ENCODE results near the gene ZFP92.
"Not testable (repeated sequence)": the region's sequence is repeated elsewhere in the genome, so short reads cannot be mapped to it uniquely, and the experiment has no call there.

The ZFP92 gene, protein sequence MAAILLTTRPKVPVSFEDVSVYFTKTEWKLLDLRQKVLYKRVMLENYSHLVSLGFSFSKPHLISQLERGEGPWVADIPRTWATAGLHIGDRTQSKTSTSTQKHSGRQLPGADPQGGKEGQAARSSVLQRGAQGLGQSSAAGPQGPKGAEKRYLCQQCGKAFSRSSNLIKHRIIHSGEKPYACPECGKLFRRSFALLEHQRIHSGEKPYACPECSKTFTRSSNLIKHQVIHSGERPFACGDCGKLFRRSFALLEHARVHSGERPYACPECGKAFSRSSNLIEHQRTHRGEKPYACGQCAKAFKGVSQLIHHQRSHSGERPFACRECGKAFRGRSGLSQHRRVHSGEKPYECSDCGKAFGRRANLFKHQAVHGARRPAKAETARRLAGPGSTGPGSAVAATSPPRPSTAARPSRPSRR

DNA sequence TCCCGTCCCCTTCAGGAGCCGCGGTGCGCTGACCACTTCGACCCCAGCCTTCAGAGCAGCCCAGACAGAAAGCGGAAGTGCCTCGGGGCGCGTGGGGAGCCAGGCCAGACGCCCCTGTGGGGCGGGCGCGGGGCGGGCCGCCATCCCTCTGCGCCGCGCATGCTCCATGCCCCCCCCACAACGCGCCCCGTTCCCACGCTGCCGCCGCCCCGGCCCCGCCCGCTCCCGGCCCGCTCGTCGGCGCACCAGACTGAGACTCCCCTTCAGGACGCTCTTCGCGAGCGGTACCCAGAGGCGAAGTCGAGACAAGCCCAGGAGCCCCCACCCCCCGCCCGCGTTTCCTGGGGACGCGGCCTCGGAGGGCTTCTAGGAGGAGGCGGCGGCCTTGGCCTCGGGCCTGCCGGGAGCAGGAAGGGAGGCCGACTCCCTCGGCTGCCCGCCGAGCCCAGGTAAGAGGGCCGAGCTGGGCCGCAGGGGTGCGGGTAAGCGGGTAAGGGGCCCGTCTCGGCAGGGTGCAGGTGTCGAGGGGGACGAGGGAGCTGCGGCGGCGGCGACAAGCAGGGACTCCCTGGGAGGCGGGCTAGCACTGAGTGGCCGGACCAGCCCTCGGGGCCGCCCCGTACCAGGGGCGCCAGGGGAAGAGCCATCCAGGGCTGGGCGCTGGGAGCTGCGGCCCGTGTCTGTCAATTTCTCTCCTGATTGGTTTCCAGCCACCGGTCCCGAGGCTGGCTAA, at the start of gene ZFP92:
Gene ZFP92 (plus strand): TSS at position 218 of the 733 bp plus-strand sequence. CDS start 6,851 bp downstream, outside the sequence.
- no peak for DNase-seq

DNA sequence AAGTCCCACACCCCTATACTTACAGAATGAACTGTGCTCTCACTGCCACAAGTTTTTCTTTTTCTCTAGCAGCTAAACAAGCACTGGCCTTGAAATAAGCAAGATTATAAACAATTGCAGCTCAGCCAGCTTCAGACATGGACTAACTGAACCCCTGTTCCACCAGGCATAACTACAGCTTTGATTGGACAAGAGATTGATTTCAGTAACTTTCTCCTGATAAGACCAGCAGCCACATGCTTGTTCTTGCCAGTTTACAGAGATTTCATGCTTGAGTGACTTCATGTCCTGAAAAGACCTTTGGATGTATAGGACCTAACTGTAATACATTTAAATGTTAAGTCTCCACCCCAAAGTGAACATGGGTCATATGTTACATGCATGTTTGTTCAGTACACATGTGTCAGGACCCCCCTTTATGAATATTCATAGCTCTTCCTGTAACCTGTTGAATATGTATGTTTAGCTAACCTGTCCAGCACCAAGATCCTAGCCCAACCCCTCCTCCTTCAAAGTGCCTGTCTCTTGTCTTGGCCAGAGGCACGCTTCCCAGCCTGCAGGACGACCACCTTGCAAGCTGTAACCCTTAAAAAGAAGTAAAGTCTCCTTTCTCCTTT, 49.4 kb upstream of the ZFP92 start:
- DNase-seq = no peak

DNA sequence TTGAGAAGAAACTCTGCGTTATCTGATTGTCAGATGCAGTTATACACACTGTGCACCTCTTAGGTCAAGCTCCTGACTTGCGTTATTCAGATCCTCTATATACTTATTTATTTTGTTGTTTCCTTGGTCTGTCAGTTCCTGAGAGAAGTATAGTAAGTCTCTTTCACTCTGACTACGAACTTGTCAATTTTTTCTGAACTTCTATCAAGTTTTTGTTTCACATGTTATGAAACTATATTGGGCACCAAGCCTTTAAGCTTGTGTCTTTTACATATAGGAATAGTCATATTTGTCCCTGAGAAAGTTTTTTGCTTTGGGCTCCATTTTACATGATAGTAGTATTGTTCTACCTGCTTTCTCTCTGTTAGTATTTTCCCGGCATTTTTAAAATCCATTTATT, 45.6 kb upstream of the ZFP92 start:
- no peak for DNase-seq

DNA sequence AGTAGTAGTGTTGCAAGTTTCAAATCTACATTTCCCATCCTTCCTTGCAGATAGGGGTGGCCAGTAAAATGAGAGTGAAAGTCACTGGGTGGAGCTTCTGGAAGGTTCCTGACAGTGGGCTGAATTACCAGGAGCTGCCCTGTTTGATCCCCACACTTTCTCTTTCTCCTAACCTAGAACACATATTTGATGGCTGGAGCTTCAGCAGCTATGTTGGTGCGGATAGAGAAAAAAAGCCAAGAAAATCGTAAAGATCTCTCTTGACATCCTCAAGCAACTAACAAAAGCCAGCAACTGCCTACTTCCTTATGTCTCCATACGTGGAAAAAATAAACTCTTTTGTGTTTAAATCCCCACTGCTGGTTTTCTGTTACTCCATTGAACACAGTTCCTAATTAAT, 45.2 kb upstream of the ZFP92 start:
- no peak for DNase-seq

DNA sequence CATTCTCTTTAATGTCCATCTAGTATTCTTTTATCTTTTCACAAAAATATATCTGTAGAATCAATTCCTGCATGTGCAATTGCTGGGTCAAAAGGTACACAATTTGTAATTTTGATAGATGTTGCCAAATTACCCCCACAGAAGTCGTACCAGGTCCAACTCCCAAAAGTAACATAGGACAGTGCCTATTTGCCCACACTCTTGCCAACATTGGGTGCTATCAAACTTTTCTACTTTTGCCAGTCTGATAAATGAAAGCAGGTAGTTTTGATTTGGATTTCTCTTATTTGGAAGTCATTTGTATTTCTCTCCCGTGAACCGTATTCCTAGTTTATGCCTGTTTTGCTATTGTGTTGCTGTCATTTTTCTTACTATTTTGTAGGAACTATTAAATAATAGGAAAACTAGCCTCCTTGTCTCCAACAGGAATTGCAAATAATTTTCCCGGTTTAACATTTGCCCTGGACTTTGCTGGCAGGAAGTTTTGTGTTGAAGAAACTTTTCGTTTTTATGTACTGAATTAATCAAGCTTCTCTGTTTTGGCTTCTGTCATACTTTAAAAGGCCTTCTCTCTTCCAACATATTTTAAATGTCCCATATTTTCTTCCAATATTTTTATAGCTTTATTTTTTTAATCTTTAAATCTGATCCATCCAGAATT, 44.3 kb upstream of the ZFP92 start:
- DNase-seq = no peak

DNA sequence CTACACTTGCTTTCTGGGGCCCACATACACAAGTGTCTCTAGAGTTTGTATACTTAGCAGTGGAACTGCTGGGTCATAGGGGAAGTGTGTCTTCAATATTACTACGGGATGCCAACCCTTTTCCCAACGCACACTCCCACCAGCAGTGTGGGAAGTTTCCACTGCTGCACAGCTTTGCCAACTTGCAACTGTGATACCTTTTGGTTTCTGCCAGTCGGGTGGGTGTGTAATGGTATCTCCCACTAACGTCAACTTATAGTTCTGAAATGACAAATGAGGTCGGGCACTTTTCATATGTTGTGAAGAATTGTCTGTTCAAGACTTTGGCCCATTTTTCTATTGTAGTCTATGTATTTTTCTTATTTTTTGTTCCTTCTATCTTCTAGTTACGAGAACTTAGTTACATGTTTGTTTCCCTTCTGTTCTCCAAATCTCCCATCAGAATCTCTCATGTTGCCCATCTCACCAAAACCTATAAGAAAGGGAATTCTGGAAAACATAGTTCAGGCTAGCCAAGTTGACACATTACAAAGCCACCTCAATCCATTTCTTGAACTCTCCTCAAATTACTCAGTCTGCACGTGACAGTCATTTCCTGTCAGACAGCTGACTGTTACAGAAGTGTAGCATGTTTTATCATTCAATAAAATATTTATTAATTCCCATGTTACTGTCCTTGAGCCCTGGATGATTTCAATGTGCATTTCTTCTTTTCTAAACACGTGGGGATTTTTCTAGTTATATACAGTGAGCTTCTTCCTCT, 40.8 kb upstream of the ZFP92 start:
- DNase-seq = no peak

DNA sequence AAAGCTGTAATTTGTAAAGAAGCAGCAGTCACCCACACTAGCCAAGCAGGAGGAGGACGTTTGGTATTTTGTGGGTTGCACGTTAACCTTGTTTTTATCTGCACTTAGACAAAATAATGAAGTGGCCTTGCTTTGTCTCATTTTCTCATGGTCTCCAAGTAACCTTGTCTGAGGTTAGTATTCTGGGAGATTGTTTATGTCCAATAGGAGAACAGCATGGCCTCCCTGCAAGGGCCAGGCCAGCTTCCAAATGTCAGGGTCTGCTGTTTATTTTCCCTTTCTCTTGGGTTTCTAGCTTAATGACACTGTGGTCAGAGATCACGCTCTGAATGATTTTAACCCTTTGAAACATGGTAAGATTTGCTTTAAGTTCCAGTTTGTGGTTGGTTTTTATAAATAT, 40.0 kb upstream of the ZFP92 start:
- DNase-seq = no peak

DNA sequence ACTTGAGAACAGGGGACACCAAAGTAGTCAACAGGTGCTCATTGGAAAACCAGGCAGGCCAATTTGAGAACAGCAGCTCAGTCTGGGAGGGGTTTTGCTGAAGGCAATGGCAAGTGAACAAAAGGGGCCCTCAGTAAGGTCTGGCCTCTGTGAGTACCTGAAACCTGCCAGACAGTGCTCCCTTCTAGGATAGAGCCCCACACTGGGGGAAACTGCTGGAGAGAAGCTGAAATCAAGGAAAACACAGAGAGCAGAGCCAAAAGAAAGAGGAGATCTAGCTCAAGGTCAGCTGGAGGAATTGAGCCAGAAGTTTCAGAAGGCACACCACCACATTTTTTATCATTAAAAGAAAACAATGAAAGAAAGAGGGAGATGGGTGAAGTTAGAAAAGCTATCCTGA, 38.3 kb upstream of the ZFP92 start:
- DNase-seq = no peak

DNA sequence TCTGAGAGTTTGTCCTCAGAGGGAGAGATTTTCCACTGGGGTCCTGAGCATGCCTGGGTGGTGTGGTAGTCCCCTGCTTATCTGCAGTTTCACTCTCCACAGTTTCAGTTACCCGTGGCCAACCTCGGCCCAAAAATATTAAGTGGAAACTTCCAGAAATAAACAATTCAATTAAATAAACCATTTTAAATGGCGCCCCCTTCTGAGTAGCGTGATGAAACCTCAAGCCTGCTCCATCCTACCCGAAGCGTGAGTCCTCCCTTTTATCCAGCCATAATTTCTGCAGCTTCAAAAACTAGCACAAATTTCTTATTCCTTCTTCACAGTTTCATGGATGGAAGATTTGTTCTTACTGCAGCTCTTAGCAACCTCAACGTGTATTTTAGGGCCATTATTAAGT, 36.8 kb upstream of the ZFP92 start:
- no peak for DNase-seq

DNA sequence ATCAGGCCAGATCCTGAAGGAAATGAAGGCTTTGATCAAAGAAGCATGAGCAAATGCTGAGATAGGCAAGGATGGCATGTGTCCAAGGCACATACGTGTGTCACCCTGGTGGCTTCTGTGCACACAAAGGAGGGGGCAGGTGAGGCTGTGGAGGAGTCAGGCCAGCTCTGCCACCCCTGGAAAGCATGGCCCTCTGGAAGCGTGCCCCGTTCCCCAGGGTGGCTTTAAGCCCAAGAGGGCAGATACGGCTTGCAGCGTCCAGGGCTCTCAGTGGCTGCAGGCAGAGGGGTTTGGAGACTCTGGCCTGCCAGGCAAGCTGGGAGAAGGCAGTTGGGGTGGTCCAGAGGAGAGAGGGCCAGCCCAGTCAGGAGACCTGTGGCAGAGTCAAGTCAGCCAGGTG, 35.7 kb upstream of the ZFP92 start:
- peak; percentile 2 for DNase-seq

DNA sequence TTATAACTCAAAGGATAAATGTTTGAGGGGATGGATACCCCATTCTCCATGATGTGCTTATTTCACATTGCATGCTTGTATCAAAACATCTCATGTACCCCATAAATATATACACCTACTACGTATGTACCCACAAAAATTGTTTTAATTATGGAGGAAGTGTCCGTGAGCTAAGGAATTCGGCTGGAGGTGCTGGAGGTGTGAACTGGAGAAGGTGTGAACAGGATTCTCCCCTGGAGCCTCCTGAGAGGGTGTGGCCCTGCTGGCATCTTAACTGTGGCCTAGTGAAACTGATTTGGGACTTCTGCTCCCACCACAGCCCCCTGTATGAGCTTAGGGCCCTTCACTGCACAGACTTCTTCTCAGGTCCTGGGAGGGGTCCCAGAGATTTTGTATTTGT, 33.5 kb upstream of the ZFP92 start:
- no peak for DNase-seq

DNA sequence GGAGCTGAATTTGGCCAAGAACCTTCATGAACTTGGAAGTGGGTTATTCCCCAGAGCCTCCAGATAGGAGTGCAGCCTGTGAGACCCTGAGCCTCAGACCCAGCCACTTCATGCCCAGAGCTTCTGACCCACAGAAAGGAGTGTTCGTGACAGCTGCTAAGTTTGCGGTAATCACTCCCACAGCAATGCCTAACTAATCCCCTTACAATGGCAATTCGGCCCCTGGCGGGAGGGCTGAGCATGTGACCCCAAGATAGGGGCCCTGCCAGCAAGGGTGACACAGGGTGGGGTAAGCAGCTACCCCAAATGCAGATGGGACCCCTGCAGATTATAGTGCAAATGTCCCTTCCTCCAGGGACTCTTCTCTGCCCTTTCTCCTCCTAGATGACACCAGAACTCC, 32.7 kb upstream of the ZFP92 start:
- DNase-seq = no peak

DNA sequence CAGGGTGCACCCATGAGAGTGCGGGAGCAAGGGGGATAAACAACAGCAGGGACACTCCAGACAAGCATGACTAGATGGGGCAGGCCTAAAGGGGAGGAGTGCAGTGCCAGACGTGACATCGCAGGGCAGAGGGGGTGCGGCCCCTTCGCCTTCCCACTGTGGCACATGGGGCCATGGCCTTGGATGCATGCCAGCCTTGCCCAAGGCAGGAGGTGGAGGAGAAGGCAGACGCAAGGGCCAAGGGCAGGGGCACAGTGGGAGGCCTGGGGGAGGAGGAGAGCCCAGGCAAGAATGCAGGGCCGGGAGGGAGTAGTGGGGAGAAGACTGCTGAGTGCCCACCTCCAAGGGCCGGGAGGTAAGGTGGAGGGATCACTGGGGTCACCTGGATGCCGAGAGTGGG, 31.8 kb upstream of the ZFP92 start:
- no peak for DNase-seq

DNA sequence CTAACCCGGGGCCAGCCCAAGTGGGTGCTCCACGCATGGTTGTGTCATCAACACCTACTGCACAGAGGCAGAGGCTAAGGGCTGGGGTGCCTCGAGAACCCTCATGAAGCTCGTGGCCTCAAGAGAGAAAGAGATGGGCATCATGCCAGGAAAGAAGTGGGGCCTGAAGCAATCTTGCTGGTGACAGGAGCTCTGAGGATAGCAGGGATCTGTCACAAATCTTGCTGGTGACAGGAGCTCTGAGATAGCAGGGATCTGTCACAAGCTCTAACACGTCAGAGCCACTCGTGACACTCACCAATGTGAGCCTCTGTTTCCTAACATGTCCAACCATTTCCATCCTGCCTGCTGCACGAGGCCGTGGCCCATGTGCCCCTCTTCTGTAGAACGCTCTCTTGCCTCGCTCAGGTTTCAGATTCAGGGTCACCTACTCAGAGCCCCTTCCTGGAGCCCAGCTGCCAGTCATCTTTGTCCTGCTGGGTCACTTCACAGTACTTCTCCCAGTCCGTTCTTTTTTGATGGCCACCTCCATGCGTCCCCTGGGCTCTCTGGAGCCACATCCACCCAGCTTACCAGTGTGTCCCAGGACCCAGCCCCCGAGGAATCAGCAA, 31.2 kb upstream of the ZFP92 start:
- DNase-seq = no peak

DNA sequence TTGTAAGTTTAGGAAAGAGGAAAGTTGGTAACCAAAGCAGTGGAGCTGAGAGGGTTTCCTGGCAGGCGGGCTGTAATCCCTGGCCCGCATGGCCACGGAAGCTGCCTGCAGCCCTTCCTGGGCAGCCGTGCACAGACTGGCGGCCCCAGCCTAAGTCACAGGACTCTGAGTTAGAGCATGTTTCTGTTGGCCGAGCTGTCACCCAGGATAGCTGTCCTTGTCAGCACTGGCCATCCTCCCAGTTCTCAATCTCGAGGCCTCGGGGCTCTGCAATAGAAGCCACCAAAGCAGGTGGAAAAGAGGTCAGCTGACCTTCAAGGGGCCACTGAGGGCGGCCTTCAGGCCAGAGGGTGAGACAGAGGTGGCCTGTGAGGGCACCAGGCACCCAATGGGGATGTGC, 30.6 kb upstream of the ZFP92 start:
- DNase-seq = no peak

DNA sequence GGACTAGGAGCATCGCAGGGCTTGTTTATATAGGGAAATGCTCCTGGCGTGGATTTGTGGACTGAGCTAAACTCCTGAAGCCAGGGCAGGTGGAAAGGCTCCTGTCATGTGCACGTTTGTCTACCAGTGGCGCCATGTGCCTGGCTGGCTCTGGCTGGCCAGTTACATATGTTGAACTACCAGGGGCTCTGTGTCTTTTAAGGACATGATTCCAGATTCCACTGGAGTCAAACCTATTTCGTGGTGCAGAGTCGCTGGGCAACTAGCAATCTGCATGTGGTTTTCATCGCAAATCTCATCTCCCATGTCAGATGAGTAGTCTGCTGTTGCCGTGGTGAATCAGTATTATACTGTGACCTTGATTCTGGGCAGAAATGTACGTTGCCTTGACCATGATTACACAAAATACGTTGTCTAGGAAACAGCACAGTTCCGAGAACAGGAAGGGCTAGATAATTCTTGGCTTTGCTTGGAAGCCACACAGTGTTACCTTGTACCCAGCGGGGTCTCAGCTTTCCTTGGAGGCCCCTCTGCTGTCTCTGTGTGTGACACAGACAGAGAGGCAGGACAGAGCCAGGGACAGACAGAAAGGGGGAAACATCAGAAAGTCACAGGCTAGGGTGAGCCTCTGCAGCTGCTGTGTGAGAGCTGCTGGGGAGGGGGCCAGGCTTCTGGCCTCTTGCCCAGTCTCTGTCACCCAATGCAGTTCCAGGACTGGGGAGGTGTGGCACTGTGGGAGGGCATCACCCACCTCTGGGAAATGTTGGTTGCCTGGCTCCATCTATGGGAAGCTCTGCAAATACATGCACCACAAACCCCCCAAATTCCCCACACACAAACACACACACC, 29.4 kb upstream of the ZFP92 start:
- DNase-seq = no peak

DNA sequence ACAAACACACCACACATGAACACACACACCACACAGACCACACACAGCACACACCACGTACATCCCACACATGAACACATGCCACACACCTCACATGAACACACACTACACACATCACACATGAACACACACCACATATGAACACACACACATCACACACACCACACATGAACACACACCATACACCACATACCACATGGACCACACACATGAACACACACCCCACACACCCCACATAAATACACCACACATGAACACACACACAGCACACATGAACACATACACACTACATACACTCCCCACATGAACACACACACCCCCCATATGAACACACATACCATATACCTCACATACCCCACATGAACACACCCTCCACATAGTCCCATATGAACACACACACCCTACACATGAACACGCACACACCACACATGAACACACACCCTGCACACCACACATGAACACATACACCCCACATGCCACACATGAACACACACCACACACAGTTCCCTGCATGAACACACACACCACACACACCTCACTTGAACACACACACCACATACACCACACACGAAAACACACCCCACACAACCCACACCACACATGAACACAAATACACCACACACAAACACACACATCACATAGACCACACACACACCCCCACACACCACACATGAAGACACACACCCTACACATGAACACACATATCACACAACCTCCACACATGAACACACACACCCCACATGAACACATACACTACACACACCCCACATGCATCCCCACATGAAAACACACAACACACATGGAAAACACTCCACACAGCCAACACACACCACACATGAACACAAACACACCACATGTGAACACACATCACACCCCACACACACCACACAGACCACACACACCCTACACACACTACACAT, 28.4 kb upstream of the ZFP92 start:
- no peak for DNase-seq

DNA sequence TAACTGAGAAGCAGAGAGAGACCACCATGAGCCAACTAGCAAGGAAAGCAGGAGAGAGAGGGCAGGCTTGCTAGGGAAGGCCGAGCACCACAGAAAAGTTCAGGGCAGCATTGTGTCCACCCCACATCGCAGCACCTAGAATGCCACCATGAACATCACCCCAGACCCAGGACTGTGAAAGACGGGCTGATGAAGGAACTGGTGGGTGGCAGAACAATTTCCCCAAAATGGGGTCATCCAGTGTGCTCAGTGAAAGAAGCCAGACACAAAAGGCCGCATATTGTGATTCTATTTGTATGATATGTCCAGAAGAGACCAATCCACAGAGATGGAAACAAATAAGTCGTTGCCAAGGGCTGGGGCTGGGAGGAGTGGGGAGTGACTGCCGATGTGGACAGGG, 26.9 kb upstream of the ZFP92 start:
- DNase-seq = no peak

DNA sequence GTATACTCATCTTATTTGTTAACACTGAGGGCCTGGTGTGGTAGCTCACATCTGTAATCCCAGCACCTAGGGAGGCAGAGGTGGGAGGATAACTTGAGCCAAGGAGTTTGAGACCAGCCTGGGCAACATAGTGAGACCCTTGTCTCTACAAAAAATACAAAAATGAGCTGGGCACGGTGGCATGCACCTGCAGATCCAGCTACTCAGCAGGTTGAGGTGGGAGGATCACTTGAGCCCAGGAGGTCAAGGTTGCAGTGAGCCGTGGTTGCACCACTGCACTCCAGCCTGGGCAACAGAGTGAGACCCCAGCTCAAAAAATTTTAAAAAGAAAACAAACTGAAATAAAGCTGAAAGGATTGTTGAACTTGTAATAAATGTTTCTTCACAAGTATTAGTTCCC, 26.3 kb upstream of the ZFP92 start:
- DNase-seq = not testable (repeated sequence)

DNA sequence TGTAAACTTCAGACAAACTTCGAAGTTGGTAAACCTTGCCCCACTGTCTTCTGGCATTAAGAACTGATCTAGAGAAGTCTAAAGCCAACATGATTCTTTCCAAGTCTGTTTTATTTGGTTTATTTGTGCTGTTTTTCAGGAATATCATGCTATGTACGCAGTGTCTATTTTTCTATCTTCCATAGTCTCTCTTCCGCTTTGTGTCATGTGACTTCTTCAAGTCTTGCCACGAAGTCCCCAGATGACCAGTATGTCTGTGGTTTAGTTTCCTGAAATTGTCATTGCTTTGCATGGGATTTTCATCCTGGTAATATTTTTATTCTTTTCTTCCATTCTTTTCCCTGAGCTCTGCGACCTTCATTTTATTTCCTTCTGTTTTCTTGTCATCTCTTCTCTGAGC, 25.2 kb upstream of the ZFP92 start:
- DNase-seq = no peak

Data from NCI-H2029 treated with DMSO at 0.1 percent for 48 hours (cell line).